ENCODE results near the gene CLEC2A. TPM values are rescaled to one million over a fixed set of nuclear protein-coding genes. Genes with fewer than 3 reads are reported as not detected.

The CLEC2A gene
- total and polyA plus RNA-seq, 7 donors = not detected

GRCh38 chr12:9947674-9948073, 15.5 kb upstream of the CLEC2A start:
- H3K4me3 ChIP-seq = no peak overlapping the region
- 69 to 75% methylated on average over 3 of the region's 3 CpGs for WGBS, 2 donors
- DNase-seq = no peak
- H3K36me3 ChIP-seq = no peaks in the 10 kb centered on the region
- intact Hi-C loops (cut with DNase I) = no loop called here
- peaks cover 0 to 2% (median 0%) of the 10 kb centered on the region in 3 donors for H3K27me3 ChIP-seq
- no peaks in the 10 kb centered on the region for H3K9me3 ChIP-seq
- no peak overlapping the region for H3K27ac ChIP-seq
- no peaks in the 10 kb centered on the region for H3K4me1 ChIP-seq
- TF ChIP-seq CTCF (IDR thresholded peaks at IDR 0.05) (no peak), EP300 (IDR thresholded peaks at IDR 0.05) (no peak), POLR2A (IDR thresholded peaks at IDR 0.05) (no peak), POLR2AphosphoS5 (IDR thresholded peaks at IDR 0.05) (no peak)

- intact Hi-C loops (cut with DNase I) = no loop called here
- Histone ChIP-seq H3K4me1 (no peaks in the 10 kb centered on the region), H3K27ac (no peak overlapping the region), H3K36me3 (no peaks in the 10 kb centered on the region), H3K9me3 (no peaks in the 10 kb centered on the region), H3K27me3 (no peaks in the 10 kb centered on the region), H3K4me3 (no peak overlapping the region)
- TF ChIP-seq CTCF (IDR thresholded peaks at IDR 0.05) = no peak
- TF ChIP-seq POLR2A (IDR thresholded peaks at IDR 0.05) = no peak
- 49 to 52% methylated on average over 2 of the region's 2 CpGs for WGBS, 2 donors
- DNase-seq = no peak
These were observed 12.2 kb upstream of the CLEC2A start for GRCh38 chr12:9944391-9944790.

- Histone ChIP-seq H3K36me3 (no peaks in the 10 kb centered on the region), H3K27ac (no peak overlapping the region), H3K4me1 (no peaks in the 10 kb centered on the region), H3K27me3 (no peaks in the 10 kb centered on the region), H3K9me3 (no peaks in the 10 kb centered on the region), H3K4me3 (peak overlapping the region in 1 of 4 donors; percentile 17)
- TF ChIP-seq POLR2A (IDR thresholded peaks at IDR 0.05) (no peak), EP300 (IDR thresholded peaks at IDR 0.05) (no peak), POLR2AphosphoS5 (IDR thresholded peaks at IDR 0.05) (no peak), CTCF (IDR thresholded peaks at IDR 0.05) (no peak)
- 50 to 58% methylated on average over 19 of the region's 19 CpGs for WGBS, 2 donors
- DNase-seq = no peak
- intact Hi-C loops (cut with DNase I) = no loop called here
These were observed 11.1 kb upstream of the CLEC2A start for GRCh38 chr12:9943240-9943639.

GRCh38 chr12:9941838-9942237, 9.7 kb upstream of the CLEC2A start:
- Histone ChIP-seq H3K9me3 (no peaks in the 10 kb centered on the region), H3K36me3 (no peaks in the 10 kb centered on the region), H3K4me1 (no peaks in the 10 kb centered on the region), H3K4me3 (no peak overlapping the region), H3K27me3 (no peaks in the 10 kb centered on the region), H3K27ac (no peak overlapping the region)
- no peak for DNase-seq
- TF ChIP-seq EP300 (IDR thresholded peaks at IDR 0.05) (no peak), CTCF (IDR thresholded peaks at IDR 0.05) (no peak), POLR2A (IDR thresholded peaks at IDR 0.05) (no peak), POLR2AphosphoS5 (IDR thresholded peaks at IDR 0.05) (no peak)
- intact Hi-C loops (cut with DNase I) = no loop called here
- 64 to 74% methylated on average over 1 of the region's 1 CpG for WGBS, 2 donors

- DNase-seq = no peak
- WGBS, 2 donors = 27 to 44% methylated on average over 2 of the region's 2 CpGs
- no peak for TF ChIP-seq POLR2A (IDR thresholded peaks at IDR 0.05)
- TF ChIP-seq CTCF (IDR thresholded peaks at IDR 0.05) = no peak
- TF ChIP-seq EP300 (IDR thresholded peaks at IDR 0.05) = no peak
- TF ChIP-seq POLR2AphosphoS5 (IDR thresholded peaks at IDR 0.05) = no peak
- no peak overlapping the region for H3K4me3 ChIP-seq
- H3K27ac ChIP-seq = no peak overlapping the region
- intact Hi-C loops (cut with DNase I) = no loop called here
- no peaks in the 10 kb centered on the region for H3K9me3 ChIP-seq
- H3K4me1 ChIP-seq = no peaks in the 10 kb centered on the region
- H3K27me3 ChIP-seq = no peaks in the 10 kb centered on the region
- no peaks in the 10 kb centered on the region for H3K36me3 ChIP-seq
These were observed 8.2 kb upstream of the CLEC2A start for GRCh38 chr12:9940375-9940774.
